ENCODE data around the gene CPTP.
A peak's percentile ranks its signal among the peaks of the same experiment; 100 is the strongest.

CPTP gene

DNA sequence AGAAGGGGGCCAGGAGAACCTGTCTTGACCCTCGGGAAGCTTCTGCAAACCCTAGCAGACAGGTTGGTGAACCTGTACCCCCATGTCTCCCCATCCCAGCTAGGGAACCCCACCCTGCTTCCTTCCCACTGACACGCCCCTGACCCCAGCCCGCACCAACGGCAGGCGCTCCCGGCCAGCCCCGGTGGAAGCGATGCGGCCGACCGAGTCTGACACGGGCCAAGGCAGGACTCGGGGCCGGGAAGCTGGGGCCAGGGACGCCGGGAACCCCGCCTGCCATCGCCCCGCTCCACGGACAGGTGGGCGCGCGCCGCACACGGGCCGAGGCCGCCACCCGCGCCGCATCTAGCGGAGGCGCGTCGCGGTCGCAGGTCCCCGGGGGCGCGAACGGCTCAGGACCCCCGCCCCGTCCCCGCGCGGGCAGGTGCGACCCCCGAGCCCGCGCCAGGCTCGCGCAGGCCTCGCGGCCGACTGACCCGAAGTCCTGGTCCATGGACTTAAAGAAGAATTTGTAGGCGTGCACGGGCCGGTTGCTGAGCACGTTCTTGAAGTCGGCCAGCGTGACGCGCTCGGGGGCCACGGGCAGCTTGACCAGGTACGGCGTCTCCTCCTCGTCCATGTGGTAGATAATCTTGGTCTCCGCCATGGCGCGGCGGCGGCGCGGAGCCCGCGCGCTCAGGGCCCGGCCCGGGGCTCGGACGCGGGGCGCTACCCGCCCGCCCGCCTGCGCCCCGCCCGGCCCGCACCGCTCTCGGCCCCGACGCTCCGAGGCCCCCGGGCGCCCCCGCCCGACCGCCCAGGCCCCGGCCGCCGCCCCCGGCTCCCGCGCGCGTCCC lies 24.0 kb downstream of the CPTP start:
- no peak for DNase-seq (ENCODE audit: low read depth in 2 of 2)

DNA sequence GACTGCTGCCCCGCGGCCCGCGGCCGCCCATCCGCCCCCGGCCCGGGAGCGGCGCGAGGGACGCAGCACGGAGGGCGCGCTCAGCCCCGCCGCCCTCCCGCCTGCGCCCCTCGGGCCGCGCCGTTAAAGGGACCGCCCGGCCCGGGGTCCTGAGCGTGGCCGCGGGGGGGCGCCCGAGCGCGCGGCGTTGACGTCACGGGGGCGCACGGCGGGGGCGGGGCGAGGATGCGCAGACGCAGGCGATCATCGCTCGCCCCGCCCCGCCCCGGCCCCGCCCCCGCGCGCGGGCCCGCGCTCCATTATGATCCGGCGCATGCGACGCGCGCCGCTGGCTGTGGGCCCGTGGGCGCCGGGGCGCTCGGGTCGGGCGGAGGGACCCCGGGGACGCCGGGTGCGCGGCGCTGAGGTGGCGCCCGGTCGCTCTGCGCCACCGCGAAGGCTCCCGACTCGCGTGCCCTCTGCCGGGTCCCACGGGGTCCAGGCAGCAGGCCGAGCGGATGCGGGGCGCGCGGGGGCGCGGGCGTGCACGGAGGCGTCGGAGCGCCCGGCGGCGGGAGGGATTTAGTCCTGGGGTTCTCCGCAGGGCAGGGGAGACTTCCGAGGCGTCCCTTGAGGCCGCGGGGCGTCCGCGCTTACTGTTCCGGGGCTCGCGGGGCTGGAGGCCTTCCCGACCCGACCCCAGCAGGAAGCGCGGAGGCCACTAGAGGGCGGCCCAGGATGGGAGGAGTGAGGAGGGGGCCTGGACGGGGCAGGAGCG lies 24.8 kb downstream of the CPTP start, which contains the start of gene DVL1:
Gene DVL1 (minus strand): TSS at position 163 of the 757 bp plus-strand sequence. CDS start 353 bp downstream, outside the sequence.
- peak; percentile 44 to 62 for DNase-seq (ENCODE audit: low read depth in 2 of 2)

DNA sequence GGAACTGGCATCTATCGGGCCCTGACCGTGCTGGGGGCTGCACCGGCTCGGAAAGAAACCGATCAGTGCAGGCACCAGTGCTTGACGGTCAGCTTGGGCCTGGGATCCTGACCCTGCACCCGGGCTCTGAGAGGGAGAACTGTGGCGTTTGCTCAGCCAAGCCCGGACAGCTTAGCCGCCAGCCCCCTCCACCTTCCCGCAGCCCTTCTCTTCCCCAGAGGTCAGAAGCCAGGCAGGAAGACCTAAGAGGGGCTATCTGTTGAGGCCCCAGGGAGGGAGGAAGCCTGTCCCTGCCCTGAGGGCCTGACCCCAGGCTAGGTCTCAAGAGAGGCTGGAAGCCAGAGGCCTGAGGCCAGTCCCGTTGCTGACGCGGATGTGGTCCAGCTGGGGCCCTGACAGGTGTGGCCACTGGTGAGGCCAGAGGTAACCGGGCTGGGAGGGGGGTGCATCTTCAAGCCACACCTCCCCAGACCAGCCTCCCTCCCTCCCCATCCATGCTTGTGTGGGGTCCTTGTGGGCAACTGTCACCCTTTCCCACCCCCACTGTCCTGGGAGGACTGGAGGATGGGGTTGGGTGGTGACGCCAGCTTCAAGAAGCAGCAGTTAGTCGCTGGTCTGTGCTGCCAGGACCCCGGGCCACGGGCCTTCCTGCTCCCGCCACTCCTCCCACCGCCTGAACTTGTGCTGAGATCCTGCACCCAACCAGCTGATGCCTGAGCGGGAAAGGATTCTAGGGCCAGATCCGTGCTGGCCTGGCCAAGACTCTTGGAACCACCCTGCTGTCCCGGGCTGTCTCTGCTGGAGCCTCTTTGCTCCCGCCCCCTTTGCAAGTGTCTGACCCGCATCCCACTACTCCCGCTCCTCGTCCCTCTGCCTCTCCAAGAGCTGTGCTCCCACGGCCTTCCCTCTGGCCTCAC lies 27.2 kb downstream of the CPTP start:
- DNase-seq (ENCODE audit: low read depth in 2 of 2), result no peak

DNA sequence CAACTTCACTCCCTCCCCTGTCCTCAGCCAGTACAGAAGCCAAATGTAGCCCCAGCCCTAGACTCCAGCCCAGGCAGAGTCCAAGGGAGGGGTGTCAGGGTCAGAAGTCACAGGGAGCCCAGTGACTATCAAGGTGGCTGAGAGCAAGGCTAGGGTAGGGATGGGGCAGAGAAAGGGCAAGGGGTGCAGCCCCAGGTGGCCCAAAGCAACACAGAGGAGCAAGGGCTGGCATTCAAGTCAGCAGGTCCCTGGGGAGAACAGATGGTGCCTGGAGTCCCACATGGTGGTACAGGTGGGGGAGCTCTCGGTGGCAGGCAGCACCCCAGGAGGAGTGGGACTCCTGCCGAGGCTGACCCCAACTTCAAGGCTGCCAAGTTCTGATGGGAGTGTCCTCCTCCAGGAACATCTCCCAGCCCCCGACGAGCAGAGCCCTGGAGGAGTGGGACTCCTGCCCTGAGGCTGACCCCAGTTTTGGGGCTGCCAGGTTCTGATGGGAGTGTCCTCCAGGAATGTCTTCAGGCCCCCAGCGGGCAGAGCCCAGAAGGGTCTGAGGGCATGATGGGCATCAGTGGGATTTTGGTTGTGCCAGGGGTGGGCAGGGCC lies 28.3 kb downstream of the CPTP start:
- DNase-seq (ENCODE audit: low read depth in 2 of 2), result no peak

DNA sequence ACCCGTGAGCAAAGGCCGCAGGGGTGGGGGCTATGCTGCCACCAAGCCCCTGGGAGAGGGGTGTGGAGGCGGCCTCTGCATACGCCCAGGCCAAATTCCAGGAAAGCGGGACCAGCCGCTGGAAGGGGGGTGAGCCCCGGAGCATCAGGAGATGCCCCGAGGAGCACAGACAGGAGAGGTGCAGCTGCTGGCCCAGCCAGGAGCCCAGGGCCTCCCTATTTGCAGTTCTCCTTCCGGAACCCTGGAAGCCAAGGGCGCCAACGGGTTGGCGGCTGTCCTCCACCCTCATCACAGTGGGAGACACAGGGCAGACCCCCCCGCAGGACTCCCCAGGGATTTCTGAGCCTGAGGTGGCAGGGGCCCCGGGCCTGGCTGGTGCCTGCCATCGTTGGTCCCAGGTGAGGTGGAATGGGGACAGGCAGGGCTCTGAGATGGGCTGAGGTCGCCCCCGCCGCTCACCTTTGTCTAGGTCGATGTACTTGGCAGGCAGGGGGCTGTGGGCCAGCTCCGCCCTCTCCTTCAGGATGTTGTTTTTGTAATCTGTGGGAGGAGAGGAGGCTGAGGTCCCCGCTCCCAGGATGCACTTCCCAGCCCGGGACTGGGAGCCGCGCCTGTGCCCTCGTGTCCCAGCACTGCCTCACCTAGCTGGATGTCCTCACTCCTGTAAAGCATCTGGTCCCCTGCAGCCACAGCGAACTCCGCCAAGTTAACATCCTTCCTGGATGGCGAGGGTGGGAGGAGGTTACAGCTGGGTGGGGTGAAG lies 29.0 kb downstream of the CPTP start:
- no peak for DNase-seq (ENCODE audit: low read depth in 2 of 2)

DNA sequence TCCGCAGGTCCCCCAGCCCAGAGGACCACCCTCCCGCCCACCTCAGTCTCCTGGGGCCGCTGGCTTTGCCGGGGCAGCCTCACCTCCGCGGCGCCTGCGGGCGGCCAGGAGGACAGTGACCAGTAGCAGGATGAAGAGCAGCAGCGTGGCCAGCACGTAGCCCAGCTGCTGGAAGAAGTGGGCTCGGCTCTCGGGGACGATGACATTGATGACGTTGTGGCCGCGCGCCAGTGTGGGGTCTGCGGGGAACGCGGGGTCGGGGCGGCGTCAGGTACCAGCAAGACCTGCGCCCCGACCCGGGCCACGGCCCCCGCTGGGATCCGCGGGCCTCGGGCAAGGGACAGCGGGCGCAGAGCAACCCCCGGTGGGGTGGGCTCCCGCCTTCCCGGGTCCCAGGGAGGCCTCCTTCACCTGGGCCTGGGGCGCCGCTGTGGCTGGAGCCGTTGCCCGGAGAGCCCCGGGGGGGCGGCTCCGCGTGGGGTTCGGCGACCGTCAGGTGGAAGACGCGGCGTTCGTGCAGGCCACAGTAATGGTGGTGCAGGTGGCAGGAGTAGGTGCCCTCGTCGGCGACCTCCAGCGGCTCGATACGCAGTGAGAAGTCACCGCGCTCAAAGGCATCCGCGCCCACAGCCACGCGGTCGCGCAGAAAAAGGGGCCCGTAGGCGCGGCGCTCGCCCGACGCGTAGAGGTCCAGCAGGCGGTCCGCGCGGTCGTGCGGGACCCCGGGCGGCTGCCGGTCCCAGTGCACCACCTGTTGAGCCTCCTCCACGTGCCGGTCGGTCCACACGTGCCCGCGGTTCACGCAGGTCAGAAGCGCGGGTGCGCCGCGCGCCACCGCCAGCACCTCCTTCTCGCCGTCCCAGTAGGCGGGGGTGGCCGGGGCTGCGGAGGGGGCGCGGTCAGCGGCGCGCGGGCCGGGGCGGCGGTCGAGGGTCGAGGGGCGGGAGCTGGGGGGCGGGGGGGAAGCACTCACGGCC lies 30.0 kb downstream of the CPTP start:
- DNase-seq (ENCODE audit: low read depth in 2 of 2), result no peak

DNA sequence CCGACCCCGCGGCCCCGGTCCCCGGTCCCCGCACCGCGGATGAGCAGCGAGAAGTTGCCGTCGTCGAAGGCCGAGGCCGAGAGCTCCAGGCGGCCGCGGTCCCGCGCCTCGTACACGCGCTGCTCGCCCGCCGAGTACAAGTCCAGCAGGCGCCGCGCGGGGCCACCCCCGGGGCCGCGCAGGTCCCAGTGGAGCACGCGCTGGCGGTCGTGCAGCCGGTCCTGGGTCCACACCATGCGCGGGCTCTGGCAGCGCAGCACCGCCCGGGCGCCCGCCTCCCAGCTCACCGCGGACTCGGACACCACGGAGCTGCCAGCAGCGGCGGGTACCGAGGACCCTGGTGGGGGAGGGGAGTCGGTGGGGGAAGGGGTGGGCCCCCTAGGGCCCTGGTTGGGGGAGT lies 30.8 kb downstream of the CPTP start:
- no peak for DNase-seq (ENCODE audit: low read depth in 2 of 2)

DNA sequence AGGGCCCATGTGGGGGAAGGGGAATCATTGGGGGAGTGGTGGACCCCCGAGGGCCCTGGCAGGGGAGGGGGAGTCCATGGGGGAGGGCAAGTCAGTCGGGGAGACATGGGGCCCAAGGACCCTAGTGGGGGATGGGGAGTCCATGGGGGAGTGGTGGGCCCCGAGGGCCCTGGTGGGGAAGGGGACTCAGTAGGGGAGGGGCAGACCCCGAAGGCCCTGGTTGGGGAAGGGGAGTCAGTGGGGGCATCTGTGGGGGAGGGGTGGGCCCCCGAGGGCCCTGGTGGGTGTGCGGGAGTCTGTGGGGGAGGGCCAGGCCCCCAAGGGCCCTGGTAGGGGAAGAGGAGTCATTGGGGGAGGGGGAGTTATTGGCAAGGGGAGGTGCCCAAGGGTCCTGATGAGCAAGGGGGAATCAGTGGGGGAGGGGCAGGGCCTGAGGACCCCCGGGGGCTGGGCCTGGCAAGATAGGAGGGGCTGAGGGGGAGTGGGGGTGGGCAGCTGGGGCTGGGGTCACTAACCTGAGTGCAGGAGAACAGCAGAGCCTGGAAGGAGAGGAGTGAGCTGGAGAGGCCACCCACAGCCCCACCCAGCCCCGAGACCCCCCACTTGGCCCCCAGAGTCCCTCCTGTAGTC lies 31.7 kb downstream of the CPTP start:
- DNase-seq (ENCODE audit: low read depth in 2 of 2), result no peak

DNA sequence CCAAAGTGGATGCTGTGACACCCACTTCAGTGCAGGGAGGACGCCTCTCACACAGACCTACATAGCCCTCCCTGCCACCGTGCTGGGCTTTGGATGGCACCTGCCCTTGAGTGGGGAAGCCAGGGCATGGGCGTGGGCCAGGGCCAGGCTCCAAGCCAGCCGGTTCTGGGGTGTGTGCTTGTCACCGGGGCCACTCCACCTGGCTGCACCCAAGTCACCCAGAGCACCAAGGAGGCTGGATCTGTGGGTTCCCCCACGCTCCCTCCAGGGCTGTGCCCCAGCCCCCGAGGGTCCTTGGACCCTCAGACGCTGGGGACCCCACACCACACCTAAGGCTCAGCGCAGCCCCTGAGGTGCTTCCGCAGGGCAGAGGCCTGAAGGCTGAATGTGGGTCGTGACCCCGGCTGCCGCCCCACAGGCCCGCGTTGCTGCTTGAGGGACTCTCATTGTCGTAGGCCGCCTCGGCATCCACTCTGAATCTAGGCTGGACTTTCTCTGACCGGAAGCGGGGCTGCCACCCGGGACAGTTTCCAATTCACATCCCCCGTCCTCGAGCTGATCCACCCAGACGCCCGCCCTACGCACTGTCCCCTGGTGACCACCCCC lies 32.3 kb downstream of the CPTP start:
- DNase-seq (ENCODE audit: low read depth in 2 of 2), result no peak

DNA sequence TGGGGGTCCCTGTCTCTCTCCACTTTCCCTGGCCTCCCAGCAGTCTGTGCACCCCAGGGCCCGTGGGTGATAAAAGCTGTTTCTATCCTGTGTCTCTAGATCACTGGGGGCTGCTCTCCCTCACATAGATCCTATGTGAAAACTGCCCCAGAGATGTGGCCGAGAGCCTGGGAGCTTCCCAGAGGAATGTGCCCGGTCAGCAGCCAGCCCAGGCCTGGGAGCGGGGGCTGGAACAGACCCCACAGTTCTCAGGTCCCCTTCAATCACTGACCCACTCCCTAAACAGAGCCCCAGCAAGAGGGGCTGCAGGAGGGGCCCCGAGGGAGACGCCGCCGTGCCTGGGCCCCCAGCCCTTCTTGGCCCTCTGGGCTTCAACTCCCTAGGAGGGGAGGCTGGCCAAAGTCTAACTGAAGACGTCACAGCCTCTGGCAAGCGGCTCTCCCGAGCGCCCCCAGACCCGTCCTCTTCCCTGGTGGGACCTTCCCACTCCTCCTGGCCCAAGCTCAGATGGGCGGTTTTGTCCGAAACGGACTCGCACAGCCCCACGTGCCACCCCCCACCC lies 33.4 kb downstream of the CPTP start:
- no peak for DNase-seq (ENCODE audit: low read depth in 2 of 2)

DNA sequence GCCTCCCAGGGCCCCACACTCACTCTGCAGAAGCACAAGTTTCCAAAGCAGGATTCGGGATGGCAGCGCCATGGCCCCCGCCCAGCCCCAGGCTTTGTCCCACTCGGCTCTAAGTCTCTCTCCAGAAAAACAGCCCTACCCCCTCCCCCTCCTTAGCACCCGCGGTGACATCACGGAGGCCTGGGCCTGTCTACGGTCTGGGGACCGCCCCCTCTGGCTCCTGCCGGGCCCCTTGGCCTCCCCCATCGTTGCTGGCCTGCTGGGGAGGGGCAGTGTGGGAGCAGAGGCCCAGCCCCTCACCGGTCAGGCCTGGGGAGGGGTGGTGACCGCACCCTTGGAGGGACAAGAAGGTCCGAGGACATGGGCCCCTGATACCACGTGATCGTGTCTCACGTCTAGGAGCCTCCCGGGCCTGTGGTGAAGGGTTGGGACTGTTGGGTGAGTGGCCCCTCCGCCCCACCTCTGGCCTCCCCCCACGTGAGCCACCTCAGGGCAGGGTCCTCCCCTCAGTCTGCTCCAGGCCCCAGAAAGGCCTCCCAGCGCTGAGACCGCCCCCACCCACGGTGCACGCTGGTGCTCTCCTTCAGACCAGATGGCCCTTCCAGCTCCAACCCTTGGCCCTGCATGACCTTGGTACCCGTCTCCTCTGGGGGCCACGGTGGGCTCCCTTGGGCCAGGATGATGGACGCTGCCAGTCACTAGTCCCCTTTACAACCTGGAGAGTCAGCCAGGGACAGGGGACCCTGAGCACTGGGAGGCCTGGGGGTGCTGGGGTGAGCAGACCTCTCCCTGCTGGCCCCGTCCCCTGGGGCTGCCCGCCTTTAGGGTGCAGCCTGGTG lies 34.0 kb downstream of the CPTP start, which contains the start of gene MXRA8:
Gene MXRA8 (minus strand): TSS at position 123 of the 839 bp plus-strand sequence. CDS start 51 bp downstream, at position 72.
- DNase-seq (ENCODE audit: low read depth in 2 of 2), result no peak

DNA sequence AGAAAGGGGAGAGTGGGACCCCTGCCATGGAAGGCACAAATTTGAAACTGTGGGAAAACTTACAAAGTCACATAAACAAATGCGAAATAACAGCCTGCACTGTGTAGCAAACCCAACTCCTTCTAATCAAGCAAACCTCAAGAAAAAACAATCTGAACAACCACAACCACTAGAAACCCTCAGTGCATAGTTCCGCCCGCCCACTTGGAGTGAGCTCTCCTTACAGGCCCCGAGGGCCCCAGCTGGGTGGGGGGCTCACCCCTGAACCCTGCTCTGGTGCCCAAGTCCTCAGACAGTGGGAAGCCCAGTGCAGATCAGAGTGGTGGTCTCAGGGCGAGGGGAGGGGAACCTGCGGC lies 34.7 kb downstream of the CPTP start:
- DNase-seq (ENCODE audit: low read depth in 2 of 2), result no peak

DNA sequence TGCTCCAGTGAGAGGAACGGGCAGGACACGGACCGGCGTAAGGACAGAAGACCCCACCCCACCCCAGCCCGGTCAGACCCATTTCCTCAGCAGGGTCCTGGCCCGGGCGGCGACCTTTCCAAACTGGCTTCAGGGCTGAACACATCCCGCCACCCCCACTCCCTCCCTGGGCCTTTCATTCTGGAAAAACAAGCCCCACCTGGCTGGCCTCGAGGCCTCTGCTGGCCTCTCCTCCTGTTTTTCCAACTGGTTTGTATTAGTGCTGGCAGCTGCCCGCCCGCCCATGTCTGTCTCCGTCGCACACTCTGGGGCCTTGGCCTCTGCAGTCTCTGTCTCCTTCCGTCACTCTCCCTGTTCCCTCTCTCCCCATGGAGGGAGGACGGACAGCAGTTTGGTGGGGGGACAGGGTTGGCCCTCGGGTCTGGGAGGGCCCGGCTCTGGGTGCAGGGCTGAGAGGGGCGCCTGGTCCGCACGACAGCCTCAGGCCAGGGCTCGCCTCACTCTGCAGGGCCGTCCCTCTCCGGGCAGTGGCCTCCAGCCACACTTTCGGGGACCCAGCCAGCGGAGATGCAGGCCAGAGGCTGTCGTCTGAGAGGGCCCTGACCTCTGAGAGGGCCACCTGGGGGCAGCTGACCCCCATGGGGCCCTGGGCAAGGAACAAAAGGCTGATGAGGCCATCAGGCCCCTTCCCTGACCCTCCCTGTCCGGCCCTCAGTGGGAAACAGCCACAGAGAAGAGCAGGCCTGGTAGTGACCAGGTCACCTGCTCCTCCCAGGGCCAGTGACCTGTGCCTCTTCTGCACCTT lies 35.3 kb downstream of the CPTP start:
- no peak for DNase-seq (ENCODE audit: low read depth in 2 of 2)

DNA sequence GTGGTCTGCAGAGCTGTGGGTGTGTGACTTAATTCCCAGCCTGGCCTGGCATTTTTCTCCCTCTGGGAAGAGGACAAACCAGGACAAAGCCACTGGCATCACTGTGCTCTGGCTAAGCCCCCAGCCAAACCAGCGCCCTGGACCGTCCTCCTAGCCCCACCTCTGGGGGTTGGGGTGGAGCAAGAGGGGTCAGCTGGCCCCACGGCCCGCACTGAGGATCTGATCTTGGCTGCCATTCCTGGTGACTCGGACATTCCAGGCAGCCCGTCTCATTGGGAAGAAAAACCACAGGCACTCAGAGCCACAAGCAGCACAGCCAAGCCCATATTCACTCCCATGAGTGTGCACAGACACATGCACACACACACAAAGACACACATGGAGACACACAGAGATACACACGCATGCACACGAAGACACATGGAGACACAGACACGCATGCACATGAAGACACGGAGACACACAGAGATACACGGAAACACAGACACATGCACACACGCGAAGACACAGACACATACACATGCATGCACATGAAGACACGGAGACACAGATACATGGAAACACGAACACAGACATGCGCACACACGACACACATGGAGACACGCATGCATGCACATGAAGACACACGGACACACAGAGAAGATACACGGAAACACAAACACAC lies 36.0 kb downstream of the CPTP start:
- no peak for DNase-seq (ENCODE audit: low read depth in 2 of 2)

DNA sequence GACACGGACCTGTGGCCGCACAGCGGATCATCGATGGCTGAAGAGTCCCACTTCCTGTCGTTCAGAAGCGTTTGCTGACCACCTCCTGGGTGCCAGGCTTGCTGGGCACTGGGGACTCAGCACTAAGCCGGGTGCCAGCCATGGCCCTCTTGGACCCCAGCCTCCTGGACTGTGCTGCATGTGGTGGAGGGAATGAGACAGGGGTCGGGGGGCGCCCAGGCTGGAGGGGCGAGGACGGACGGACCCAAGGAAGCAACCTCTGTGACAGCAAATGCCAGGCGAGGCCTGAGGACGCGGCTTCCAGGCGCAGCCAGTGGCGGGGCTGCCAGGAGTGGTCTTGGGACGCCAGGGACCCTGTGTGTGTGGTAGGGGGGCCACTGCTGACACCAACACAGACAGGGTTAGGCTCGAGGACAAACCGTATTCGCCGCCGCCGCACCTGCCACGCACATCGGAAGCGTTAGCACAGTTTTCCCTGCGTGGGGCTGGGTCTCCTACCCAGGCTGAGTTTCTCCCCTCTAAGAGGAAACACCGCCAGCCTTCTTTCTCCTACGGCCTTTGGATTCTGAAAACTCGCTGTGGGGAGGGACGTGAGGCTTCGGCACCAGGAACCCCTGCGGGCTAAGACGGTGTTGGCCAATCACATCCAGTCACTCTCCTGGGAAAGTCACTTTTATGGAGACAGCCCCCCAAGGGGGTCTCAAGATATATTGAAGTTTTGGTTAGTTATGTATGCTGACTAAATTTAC lies 36.8 kb downstream of the CPTP start:
- DNase-seq (ENCODE audit: low read depth in 2 of 2), result no peak
